Measurements from ENCODE around the gene PRKD1. TPM values are rescaled to one million over a fixed set of nuclear protein-coding genes. Genes with fewer than 3 reads are reported as not detected.

Gene PRKD1
- total RNA-seq, 2 experiments from 2014 or later: not detected

GRCh38 chr14:29865299-29865698 is 62.3 kb downstream of the PRKD1 start:
- no peak for TF ChIP-seq CTCF (IDR thresholded peaks at IDR 0.05)
- Mint-ChIP-seq H3K9me3 (peaks cover 3% of the 10 kb centered on the region), H3K36me3 (ENCODE audit: low read depth) (no peaks in the 10 kb centered on the region), H3K27ac (no peak overlapping the region), H3K4me3 (no peak overlapping the region), H3K4me1 (ENCODE audit: low read depth) (no peaks in the 10 kb centered on the region), H3K27me3 (no peaks in the 10 kb centered on the region)
- Histone ChIP-seq H3K9me3 (ENCODE audit: control insufficient read depth in 1 of 2, insufficient read depth in 1 of 2, low read length in 2 of 2) (no peaks in the 10 kb centered on the region), H3K4me3 (ENCODE audit: low read length) (no peak overlapping the region), H3K27ac (ENCODE audit: low read depth in 1 of 2, low read length in 2 of 2) (no peak overlapping the region), H3K36me3 (ENCODE audit: insufficient read depth, low read length) (no peaks in the 10 kb centered on the region), H3K27me3 (ENCODE audit: control insufficient read depth in 1 of 2, insufficient read depth in 2 of 2, low read length in 2 of 2) (no peaks in the 10 kb centered on the region), H3K4me1 (ENCODE audit: insufficient read depth, low read length) (no peaks in the 10 kb centered on the region)
- no peak for DNase-seq
- CTCF ChIA-PET: no interaction called here
- ATAC-seq (ENCODE audit: poor library complexity): no peak
- POLR2A ChIA-PET: no interaction called here
- intact Hi-C loops (cut with DNase I, micrococcal nuclease): no loop called here

GRCh38 chr14:29861996-29862395 is 65.7 kb downstream of the PRKD1 start:
- Histone ChIP-seq H3K4me1 (ENCODE audit: insufficient read depth, low read length) (no peaks in the 10 kb centered on the region), H3K36me3 (ENCODE audit: insufficient read depth, low read length) (no peaks in the 10 kb centered on the region), H3K27ac (ENCODE audit: low read depth in 1 of 2, low read length in 2 of 2) (no peak overlapping the region), H3K9me3 (ENCODE audit: control insufficient read depth in 1 of 2, insufficient read depth in 1 of 2, low read length in 2 of 2) (no peaks in the 10 kb centered on the region), H3K27me3 (ENCODE audit: control insufficient read depth in 1 of 2, insufficient read depth in 2 of 2, low read length in 2 of 2) (no peaks in the 10 kb centered on the region), H3K4me3 (ENCODE audit: low read length) (no peak overlapping the region)
- no peak for DNase-seq
- ChIA-PET CTCF (no interaction called here), POLR2A (no interaction called here)
- H3K9me3 Mint-ChIP-seq: peaks cover 7% of the 10 kb centered on the region
- no peak overlapping the region for H3K27ac Mint-ChIP-seq
- H3K36me3 Mint-ChIP-seq (ENCODE audit: low read depth): no peaks in the 10 kb centered on the region
- no peaks in the 10 kb centered on the region for H3K4me1 Mint-ChIP-seq (ENCODE audit: low read depth)
- TF ChIP-seq CTCF (IDR thresholded peaks at IDR 0.05): no peak
- intact Hi-C loops (cut with DNase I, micrococcal nuclease): no loop called here
- ATAC-seq (ENCODE audit: poor library complexity): no peak
- no peak overlapping the region for H3K4me3 Mint-ChIP-seq
- no peaks in the 10 kb centered on the region for H3K27me3 Mint-ChIP-seq

DNA sequence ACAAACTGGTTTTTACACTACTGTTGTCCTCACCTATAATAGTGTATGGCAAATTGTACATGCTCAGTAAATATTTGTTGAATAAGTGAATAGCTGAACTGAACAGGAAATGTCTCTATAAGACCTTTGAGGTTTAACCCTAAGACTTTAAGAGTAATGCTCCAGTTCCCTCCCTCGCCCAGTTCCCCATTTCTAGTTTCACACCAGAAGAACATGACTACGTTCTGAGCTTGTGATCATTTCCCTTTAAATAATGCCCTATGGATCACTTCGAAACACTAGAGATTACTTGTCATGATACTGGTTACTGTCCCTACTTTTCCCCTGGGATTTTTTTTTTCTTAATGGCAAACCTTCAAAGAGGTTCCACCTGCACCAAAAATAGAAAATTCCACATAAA is 69.3 kb downstream of the PRKD1 start:
- Histone ChIP-seq H3K4me1 (ENCODE audit: insufficient read depth, low read length) (no peaks in the 10 kb centered on the region), H3K27me3 (ENCODE audit: control insufficient read depth in 1 of 2, insufficient read depth in 2 of 2, low read length in 2 of 2) (no peaks in the 10 kb centered on the region), H3K4me3 (ENCODE audit: low read length) (no peak overlapping the region), H3K36me3 (ENCODE audit: insufficient read depth, low read length) (no peaks in the 10 kb centered on the region), H3K9me3 (ENCODE audit: control insufficient read depth in 1 of 2, insufficient read depth in 1 of 2, low read length in 2 of 2) (peaks cover 0 to 7% of the 10 kb centered on the region in 2 experiments), H3K27ac (ENCODE audit: low read depth in 1 of 2, low read length in 2 of 2) (no peak overlapping the region)
- Mint-ChIP-seq H3K27me3 (no peaks in the 10 kb centered on the region), H3K4me3 (no peak overlapping the region), H3K36me3 (ENCODE audit: low read depth) (no peaks in the 10 kb centered on the region), H3K27ac (no peak overlapping the region), H3K4me1 (ENCODE audit: low read depth) (no peaks in the 10 kb centered on the region), H3K9me3 (peaks cover 15% of the 10 kb centered on the region)
- no peak for DNase-seq
- intact Hi-C loops (cut with DNase I, micrococcal nuclease): no loop called here
- CTCF ChIA-PET: no interaction called here
- no peak for TF ChIP-seq CTCF (IDR thresholded peaks at IDR 0.05)
- ATAC-seq (ENCODE audit: poor library complexity): no peak
- POLR2A ChIA-PET: no interaction called here
